Stimulated activated CD4-positive, alpha-beta T cell treated with anti-CD3 and anti-CD28 coated beads, Interleukin-1b, Interleukin-23, amount 100 ng/mL, for 4 hours (primary cell): ENCODE measurements around the gene LASP1NB.
"Not testable (repeated sequence)": the region's sequence is repeated elsewhere in the genome, so short reads cannot be mapped to it uniquely, and the experiment has no call there.

ENCODE experiments used
- DNase-seq, 2 donors: peaks; one replicate each; pipeline ENCODE4 v3.0.0-alpha.2; 2020; ENCODE audit warnings: low read depth in 2 of 2

Gene LASP1NB

DNA sequence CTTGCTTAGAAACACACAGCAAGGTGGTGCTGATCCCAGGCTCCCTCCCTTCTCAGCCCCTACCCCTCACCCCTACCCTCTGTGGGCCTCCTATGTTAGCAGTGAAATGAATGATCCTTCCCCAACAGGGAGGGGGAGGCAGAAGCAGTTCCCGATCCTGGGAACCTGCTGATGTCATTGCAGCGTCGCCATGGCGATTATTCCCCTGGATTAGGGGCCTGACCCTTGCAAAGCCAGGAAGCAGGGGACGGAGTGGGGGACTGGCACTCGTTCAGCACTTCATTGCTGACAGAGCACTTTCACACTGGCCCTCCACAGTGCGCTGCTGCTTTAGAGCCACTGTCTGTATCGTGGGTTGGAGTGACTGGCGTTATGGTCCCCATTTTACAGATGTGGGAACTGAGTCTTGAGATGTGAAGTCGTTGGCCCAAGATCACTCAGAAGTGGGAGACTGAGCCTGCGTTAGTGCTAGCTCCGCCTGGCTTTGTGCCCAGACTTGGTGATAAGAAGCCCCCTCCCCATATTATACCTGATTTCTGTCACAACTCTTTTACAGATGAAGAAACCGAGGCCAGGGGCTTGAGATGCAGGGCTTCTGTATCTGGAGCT lies 29.0 kb upstream of the LASP1NB start:
- no peak for DNase-seq

DNA sequence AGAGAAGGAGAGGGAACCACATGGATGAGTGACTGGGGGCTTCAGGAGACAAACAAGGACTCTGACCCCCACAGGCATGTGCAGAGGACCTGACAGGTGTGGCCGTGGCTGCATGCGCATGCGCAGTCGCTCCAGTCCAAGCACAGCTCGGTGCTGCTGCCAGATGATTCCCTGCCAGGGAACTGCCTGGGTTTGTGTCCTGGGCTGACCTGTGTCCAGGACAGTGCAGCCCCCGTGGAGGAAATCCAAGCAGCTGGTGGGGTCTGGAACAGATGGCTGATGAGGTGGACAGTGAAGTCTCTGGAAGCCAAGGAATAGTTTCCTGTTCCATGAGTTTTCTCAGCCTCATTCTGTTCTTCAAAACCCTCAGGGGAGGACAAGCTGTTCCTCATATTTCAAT lies 28.2 kb upstream of the LASP1NB start:
- DNase-seq, result no peak

DNA sequence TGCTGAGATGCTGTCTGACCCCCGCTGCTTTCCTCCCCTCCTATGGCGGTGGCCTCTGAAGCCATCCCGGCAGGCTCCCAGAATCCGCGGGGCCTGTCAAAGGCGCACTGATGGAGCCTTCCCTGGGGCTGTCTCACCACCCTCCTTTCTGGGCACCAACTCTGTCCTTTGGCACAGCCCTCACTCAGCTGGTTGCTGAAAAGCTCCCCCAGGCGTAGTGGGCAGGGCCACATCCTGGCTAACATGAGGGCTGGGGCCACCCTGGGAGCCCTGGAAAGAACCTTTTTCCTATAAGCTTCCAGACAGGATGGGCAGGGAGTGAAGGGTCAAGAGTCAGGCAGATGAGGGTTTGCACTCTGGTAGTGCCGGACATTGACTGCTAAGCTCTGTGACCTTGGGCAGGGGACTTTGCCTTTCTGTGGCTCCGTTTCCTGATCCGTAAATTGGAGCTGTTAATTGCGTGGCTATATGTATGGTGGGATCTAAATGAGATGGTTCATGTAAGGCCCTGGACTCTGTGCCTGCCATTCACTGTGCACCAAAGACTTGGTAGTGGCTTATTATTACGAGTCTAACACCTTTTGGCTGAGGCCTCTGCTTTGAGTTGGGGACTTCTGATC lies 27.6 kb upstream of the LASP1NB start:
- DNase-seq, result no peak

DNA sequence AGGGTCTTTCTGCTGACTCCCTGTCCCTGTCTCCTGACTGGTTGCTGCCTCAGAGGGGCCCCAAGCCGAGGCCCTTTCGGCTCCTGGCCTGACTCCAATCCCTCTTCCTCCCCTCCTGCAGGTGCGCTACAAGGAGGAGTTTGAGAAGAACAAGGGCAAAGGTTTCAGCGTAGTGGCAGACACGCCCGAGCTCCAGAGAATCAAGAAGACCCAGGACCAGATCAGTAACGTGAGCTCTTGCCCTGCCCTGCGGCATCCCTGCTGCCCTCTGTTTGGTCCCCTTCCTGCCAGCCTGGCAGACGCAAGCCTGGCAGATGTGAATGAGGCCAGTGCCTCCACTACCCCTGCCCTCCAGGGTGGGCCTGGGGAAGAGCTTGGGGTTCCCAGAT lies 27.1 kb upstream of the LASP1NB start:
- DNase-seq, result no peak

DNA sequence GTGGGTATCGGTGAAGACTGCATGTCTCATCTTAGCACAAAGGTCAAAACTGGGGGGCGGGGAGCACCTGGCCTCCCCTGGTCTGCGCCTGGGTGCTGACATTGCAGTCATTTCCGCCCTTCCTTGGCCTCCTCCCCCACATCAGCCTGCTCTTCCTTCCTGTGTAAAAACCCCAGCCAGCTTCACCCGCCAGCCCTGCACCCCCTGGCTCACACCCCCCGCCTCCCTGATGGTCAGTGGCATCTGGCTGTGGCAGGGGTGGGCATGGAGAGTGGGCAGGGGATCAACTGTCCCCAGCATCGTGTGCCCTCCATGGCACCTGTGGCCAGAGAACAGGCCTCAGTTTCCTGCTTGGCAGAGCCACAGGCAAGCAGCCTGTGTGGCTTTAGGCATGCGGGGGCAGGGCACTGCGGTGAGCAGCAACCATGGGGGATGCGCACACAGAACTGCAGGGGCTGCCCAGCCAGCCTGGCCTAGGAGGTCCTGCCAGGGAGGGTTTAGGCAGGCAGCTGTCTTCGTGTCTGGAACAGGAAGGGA lies 26.5 kb upstream of the LASP1NB start:
- DNase-seq, result peak; percentile 75 to 78

DNA sequence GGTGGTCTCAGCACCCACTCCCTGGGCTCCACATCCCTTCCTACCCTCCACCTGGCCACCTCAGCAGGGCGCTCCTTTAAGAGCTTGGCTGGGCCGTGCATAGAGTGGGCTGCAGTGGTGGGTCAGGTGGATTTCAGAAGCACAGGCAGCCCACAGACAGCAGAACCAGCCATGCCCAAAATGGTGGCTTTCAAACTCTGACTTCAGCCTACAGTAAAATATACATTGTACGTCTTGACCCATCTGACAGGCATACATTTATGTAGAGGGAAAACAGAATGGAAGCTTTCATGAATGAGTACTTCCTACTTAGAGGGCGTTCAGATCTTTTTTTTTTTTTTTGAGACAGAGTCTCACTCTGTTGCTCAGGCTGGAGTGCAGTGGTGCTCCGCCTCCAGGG lies 26.0 kb upstream of the LASP1NB start:
- DNase-seq, result no peak

DNA sequence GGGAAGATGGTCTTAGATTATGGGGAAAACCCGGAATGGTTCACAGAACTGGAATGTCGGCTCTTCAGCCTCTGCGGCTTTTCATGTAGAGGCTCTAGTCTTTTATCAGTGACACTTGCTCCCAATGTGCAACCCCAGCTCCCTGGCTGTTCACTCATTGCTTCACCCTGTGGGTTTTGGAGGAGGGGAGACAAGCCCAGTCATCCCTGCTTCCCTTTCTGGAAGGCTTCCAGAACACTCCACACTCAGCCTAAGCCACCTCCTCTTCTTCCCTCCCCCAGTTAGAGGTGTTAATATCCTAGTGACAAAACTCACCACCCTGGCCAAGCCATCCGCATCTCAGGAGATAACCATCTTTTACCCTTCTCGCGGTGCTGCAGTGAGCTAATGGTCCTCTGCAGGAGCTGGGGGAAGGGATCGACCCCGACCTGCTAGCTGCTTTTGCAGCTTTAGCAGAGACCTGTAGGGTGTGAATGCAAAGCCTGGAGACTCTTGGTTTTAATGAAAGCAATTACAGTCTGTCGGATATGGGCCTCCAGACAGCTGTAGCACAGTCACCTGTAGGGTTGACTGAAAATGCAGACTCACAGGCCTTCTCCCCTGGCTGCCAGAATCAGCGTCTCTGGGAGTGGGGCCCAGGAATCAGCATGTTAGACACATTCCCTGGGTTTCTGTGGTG lies 24.3 kb upstream of the LASP1NB start:
- no peak for DNase-seq

DNA sequence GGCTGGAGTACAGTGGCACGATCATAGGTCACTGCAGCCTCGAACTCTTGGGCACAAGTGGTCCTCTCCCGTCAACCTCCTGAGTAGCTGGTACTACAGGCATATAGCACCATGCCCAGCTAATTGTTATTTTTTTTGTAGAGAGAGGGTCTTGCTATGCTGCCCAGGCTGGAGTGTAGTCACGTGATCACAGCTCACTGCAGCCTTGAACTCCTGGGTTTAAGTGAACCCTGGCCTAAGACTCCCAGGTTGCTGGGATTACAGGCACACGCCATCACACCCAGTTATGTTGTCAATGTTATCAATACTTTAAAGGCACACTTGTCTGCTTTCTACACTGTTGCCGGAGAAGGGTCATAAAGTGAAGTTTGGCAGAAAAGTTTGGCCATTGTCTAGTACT lies 22.0 kb upstream of the LASP1NB start:
- DNase-seq, result no peak

DNA sequence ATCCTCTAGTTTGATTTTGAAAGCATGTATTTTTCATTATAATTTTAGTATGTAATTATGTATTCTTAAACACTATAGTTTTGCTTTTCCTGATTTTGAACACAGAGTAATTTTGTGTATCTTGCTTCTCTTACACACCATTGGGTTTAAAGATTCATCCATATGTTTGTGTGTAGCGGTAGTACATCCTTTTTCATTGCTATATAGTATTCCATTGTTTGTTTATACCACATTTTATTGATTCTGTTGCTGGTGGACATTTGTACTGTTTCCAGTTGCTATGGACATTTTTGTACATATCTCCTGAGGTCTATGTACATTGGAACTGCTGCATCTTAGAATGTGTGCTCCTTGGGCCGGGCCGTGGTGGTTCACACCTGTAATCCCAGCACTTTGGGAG lies 20.5 kb upstream of the LASP1NB start:
- no peak for DNase-seq

DNA sequence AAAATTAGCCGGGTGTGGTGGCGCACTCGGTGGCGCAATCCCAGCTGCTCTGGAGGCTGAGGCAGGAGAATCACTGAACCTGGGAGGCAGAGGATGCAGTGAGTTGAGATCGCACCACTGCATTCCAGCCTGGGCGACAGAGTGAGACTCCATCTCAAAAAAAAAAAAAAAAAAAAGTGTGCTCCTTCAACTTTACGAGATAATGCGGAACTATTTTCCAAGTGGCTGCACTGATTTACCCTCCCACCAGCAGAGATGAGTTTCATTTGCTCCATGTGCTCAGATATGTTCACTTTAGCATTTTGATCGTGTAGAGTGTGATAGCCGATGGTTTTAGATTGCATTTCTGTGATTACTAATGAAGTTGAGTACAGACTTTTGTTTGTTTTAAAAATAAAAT lies 20.0 kb upstream of the LASP1NB start:
- no peak for DNase-seq

DNA sequence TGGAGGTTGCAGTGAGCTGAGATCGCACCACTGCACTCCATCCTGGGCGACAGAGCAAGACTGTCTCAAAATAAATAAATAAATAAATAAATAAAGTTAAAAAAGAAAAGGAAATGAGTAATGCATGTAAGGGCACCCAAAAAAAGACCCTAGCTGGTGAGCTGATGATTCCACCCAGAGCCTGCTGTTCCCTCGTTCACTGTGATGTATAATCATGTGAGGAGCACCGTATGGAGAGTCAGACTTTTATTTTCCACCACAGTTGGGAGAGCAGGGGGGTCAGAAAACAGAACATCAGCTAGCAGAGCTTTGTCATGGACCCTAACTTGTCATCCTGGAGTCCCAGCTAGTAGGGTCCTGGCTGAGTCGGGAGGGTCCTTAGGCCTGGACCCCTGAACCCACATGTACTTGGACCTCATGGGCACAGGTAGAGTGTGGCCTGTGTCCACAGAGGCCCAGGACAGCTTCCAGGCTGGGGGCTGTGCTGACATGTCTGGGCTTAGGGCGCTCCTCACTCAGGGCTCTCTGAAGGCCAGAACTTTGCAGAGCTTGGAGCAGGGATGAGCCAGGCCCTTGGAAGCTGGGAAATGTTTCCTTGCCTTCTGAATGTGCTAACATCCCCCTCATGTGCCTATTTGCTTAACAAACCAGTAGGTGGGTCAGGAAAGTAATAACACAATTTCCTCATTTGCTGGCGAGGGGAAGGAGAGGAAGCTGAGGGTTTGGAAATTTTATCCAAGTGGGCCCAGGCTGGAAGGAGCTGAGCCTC lies 18.8 kb upstream of the LASP1NB start:
- DNase-seq, result no peak

DNA sequence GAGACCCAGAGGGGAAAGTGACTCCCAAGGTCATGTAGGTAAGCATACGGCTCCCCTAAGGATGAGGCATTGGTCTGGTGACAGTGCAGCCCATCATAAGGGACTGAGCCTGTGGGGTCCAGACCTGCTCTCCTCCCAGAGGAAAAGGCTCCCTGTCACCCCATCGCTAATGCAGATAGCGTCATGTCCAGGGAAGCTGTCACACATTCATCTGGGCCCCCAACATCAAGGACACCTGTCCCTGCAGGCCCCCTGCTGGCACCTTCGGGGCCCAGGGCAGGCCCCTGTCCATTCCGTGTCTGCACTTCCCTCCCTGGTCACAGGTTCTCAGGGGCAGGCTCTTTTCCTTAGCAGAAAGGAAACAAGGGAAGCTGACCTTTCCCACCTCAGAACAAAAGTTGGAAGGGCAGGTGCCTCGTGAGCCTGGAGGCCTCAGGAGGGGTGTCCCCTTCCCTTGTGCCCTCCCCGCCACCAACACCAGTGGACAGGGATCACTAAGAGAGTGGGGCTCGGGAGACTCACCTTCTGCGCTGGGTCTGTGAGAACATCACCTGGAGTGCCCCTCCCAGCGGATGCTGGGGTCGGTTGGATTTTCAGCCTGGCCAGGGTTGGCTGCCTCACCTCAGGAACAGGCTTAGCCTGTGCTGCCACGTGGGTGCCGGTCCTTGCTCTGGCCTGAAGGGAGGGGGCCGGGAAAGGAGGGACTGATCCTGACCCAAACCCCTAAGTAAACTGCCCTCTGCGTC lies 17.3 kb upstream of the LASP1NB start:
- DNase-seq, result no peak

DNA sequence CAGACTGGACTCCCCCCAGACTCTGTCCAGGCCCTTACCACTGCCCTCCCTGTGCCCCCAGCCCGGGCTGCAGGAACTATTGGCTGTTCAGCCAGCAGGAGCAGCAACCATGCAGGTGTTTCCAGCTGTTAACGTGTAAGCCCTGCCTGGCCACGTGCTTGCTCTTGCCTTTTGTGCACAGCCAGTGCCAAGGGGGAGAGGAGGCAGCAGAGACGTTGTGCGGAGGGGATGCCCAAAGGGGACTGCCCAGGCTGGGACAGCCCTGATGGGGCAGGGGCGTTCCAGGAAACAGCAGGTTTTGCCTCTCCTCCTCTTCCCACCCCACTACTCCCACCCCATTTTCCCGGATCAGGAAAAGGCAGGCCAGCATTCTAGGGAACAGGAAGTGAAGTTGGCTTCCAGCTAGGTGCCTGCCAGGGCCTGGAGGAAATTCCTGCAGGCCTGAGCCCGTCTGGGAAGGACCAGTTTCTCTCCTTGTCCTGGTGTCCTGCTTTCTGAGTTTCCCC lies 16.7 kb upstream of the LASP1NB start:
- DNase-seq, result no peak

DNA sequence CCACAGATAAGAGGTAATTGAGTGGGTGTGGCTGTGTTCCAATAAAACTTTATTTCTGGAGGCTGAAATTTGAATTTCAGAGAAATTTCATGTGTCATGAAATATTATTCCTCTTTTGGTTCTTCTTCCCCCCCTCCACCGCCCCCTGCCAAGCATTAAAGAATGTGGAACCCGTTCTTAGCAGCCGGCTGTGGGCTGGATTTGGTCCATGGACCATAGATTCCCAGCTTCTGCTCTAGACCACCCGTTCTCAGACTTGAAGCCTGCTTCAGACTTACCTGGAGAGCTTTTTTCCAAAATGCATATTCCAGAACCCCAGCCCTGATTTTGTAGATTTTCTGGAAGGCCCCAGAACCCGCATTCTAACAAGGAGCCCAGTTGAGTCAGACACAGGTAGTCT lies 15.1 kb upstream of the LASP1NB start:
- DNase-seq, result no peak

DNA sequence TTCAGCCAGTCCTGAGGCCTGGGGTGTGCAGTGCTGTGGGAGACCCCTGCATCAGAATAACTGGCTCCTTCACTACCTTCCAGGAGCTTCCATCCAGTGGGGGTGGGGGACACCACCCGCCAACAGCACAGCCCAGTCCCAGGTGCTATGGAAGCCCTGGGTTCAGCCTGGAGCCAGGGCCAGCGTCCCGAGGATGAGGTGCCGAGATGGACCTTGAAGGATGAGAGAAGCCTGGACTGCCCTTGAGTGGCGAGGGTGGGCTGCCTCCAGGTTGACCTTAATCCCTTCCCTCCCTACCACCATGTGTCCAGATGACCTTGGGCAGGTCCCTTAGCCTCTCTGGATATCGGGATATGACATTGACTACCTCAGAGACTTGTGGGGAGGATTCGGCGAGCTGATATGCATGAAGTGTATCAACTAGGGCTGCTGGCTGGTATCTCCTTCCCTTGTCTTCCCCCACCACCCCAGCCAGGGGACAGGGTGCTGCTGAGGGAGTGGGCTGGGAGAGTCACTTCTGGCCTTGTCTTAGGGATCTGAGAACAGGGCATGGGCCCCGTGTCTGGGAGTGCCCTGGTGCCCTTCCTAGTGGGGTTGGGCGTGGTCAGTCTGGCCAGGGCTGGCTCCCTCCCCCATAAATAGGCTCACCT lies 14.2 kb upstream of the LASP1NB start:
- no peak for DNase-seq

DNA sequence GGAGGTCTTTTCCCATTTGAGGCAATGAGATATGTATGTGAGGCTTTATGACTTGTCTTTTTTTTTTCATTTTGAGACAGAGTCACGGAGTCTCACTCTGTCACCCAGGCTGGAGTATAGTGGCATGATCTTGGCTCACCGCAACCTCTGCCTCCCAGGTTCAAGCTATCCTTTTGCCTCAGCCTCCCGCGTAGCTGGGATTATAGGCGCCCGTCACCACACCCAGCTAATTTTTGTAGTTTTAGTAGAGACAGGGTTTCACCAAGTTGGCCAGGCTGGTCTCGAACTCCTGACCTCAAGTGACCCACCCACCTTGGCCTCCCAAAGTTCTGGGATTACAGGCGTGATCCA lies 13.7 kb upstream of the LASP1NB start:
- not testable (repeated sequence) for DNase-seq

DNA sequence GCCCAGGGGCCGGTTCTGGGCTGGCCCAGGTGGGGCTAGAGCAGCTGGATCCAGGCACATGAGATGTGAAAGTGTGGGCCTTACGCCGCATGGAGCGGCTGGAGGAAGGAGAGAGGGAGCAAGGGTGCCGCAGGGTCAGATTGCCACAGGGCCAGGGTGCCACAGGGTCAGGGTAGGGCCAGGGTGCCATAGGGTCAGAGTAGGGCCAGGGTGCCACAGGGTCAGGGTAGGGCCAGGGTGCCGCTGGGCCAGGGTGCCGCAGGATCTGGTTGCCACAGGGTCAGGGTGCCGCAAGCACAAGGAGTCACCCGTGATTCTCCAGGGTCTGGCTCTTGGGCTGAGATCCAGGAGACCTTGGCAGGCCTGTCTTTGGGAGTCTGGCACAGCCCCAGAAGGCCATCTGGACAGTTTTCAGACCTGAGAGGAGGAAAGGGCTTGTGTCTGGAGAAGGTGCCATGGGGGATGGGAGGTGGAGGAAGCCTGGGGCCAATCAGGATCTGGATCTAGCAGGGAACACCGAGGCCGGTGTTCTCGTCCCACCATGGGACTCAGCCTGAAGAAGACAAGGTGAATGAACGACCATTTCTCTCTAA lies 13.1 kb upstream of the LASP1NB start:
- no peak for DNase-seq

DNA sequence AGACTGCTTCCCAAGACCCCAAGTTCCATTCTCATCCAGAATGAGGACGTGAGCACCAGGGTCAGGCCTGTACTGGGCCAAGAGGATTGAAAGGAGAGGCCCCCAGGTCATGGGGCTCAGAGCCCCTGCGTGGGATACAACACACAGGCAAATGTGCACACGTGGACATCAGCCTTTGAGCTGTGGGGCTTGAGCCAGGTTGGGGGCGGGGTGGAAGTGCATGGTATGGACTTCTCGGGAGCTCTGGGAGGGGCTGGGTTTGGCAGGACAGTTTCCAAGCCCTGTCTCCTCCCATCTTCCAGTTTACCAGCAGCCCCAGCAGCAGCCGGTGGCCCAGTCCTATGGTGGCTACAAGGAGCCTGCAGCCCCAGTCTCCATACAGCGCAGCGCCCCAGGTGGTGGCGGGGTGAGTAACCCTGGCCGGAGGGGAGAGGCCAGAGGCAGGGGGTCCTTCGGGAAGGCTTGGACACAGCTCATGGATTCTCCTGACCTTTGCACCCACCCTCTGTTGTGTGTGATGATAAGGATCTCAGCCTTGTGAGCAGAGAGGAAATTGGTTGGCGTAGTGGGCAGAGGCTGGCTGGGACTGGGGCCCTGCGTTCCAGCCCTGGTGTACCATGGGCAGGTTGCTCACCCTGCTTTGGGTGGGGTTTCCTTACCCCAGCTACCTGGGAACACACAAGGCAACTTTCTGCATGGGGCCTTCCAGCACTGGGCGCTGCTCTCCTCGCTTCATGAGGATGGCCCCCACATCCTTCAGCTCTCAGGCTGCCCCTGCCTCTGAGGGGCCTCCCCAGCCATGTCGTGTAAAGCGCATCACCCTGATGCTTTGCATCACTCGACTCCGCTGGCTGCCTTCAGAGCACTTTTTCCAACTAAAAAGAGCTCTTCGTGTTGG lies 10.4 kb upstream of the LASP1NB start:
- no peak for DNase-seq

DNA sequence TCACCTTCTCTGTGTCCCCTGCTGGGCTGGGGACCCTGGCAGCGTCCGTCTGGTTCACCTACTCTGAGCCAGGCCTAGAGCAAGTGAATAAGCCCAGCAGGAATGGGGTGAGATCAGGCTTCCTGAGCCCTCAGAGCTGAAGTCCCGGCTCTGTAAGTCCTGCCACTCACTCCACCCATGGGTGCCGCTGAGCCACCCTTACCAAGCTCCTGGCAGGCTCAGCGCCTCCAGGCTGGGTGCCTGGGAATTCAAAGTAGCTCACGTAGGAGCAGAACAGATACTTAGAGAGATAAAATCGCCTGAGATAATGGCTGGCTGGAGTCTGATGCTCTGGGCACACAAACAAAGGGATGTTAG lies 9.8 kb upstream of the LASP1NB start:
- no peak for DNase-seq

DNA sequence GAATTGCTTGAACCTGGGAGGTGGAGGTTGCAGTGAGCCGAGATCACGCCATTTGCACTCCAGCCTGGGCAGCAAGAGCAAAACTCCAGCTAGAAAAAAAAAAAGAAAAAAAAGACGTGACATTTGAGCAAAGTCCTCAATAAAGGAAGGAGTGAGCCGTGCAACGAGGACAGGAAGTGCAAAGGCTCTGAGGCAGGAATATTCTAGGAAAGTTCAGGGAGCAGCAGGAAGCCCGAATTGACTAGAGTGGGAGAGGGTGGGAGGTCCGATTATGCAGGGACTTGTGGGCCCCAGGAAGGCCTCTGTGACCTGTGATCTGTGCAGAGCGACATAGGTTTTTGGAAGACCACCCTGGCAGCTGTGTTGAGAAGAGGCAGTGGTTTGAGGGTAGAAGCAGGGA lies 8.6 kb upstream of the LASP1NB start:
- DNase-seq, result no peak
